ENCODE measurements around the gene PTPRCAP. TPM values are rescaled to one million over a fixed set of nuclear protein-coding genes. Genes with fewer than 3 reads are reported as not detected.

The PTPRCAP gene
- total and polyA plus RNA-seq, 12 donors = 0.42 to 10.1 (median 1.0) TPM; not detected in 2

- intact Hi-C loops (cut with DNase I) = no loop called here
- ATAC-seq = no peak
- Histone ChIP-seq H3K27ac (no peak overlapping the region), H3K27me3 (no peaks in the 10 kb centered on the region), H3K9me3 (no peaks in the 10 kb centered on the region), H3K4me3 (no peak overlapping the region), H3K36me3 (no peaks in the 10 kb centered on the region), H3K4me1 (peaks cover 3 to 17% (median 13%) of the 10 kb centered on the region in 9 donors)
- WGBS, 2 donors = 77 to 81% methylated on average over 7 of the region's 7 CpGs
- no peak for DNase-seq
- TF ChIP-seq CTCF (IDR thresholded peaks at IDR 0.05) = no peak
These were observed 35.4 kb upstream of the PTPRCAP start for GRCh38 chr11:67472882-67473281.

- 87 to 88% methylated on average over 8 of the region's 8 CpGs for WGBS, 2 donors
- no peak for DNase-seq
These were observed 33.0 kb upstream of the PTPRCAP start for GRCh38 chr11:67470337-67471002.

GRCh38 chr11:67469508-67469811, 32.0 kb upstream of the PTPRCAP start:
- no peaks in the 10 kb centered on the region for H3K9me3 ChIP-seq
- peak overlapping the region in 9 of 10 donors; percentile 67 to 99 (median 84) for H3K4me3 ChIP-seq
- WGBS, 2 donors = 13 to 20% methylated on average over 9 of the region's 9 CpGs
- peaks cover 0 to 6% (median 0%) of the 10 kb centered on the region in 9 donors for H3K36me3 ChIP-seq
- no peaks in the 10 kb centered on the region for H3K27me3 ChIP-seq
- no peak for ATAC-seq
- H3K4me1 ChIP-seq = peaks cover 3 to 43% (median 20%) of the 10 kb centered on the region in 9 donors
- no peak for DNase-seq
- intact Hi-C loops (cut with DNase I) = loop anchor here in 8 of 10 donors (1.0 to 5.0 kb wide), 8 partner anchors 35 to 77 kb away; partner anchors contain the start of genes PPP1CA (in 6 of the 8), TBC1D10C (in 6 of the 8), PITPNM1 (in 3 of the 8) and CDK2AP2 (in 2 of the 8)
- peak overlapping the region; percentile 37 to 94 (median 89) for H3K27ac ChIP-seq
- peak in 1 of 9 donors; percentile 3 for TF ChIP-seq CTCF (IDR thresholded peaks at IDR 0.05)

More at GRCh38 chr11:67470337-67471002, 33.0 kb upstream of the PTPRCAP start:
- Histone ChIP-seq H3K9me3 (no peaks in the 10 kb centered on the region), H3K36me3 (peaks cover 0 to 6% (median 0%) of the 10 kb centered on the region in 9 donors), H3K27ac (peak overlapping the region in 1 of 10 donors; percentile 89), H3K4me3 (no peak overlapping the region), H3K27me3 (no peaks in the 10 kb centered on the region), H3K4me1 (peaks cover 3 to 36% (median 18%) of the 10 kb centered on the region in 9 donors)
- ATAC-seq = no peak
- TF ChIP-seq CTCF (IDR thresholded peaks at IDR 0.05) = no peak
- intact Hi-C loops (cut with DNase I) = no loop called here

GRCh38 chr11:67468759-67469507, 31.5 kb upstream of the PTPRCAP start, which contains the start of gene TMEM134:
Gene TMEM134 (minus strand): TSS chr11:67469251. CDS start chr11:67469192, 59 bp downstream.
- peak; percentile 92 to 94 for DNase-seq
- intact Hi-C loops (cut with DNase I) = loop anchor here in 8 of 10 donors (1.0 to 5.0 kb wide), 8 partner anchors 36 to 77 kb away; partner anchors contain the start of genes PPP1CA (in 6 of the 8), TBC1D10C (in 6 of the 8), PITPNM1 (in 3 of the 8) and CDK2AP2 (in 2 of the 8)
- Histone ChIP-seq H3K4me1 (peaks cover 6 to 49% (median 24%) of the 10 kb centered on the region in 9 donors), H3K27me3 (no peaks in the 10 kb centered on the region), H3K36me3 (peaks cover 0 to 6% (median 0%) of the 10 kb centered on the region in 9 donors), H3K27ac (peak within 1 kb of the TSS; percentile 44 to 94 (median 89)), H3K9me3 (no peaks in the 10 kb centered on the region), H3K4me3 (peak within 1 kb of the TSS; percentile 67 to 99 (median 84))
- 1% methylated on average over 53 to 76 of the region's 76 CpGs for WGBS, 2 donors
- peak in 8 of 9 donors; percentile 44 to 73 (median 56) for TF ChIP-seq CTCF (IDR thresholded peaks at IDR 0.05)
- ATAC-seq = peak; percentile 92 to 96 (median 94)

Data from heart right ventricle (tissue), 16 donors.